ENCODE data around the gene PAM.

GRCh38 chr5:102988459-102988858, 233.4 kb downstream of the PAM start:
- TF ChIP-seq POLR2A (IDR thresholded peaks at IDR 0.05) (no peak), CTCF (IDR thresholded peaks at IDR 0.05) (no peak)
